Urinary bladder (tissue), 4 donors: ENCODE measurements around the gene CYP11A1. TPM values are rescaled to one million over a fixed set of nuclear protein-coding genes. Genes with fewer than 3 reads are reported as not detected.

Experiments used
- DNase-seq: peaks from one replicate; pipeline ENCODE4 v3.0.0-alpha.2; 2015; ENCODE audit errors: extremely low spot score
- H3K27ac ChIP-seq: one replicate; pipeline ENCODE4 v1.5.1; 2013; ENCODE audit warnings: low read depth, mild to moderate bottlenecking, moderate library complexity
- H3K36me3 ChIP-seq: one replicate; pipeline ENCODE4 v1.6.1; 2013; ENCODE audit warnings: mild to moderate bottlenecking, moderate library complexity; ENCODE audit not compliant: insufficient read depth
- H3K4me1 ChIP-seq: one replicate; pipeline ENCODE4 v1.6.1; 2013; ENCODE audit warnings: mild to moderate bottlenecking, moderate library complexity; ENCODE audit not compliant: insufficient read depth
- H3K4me3 ChIP-seq: one replicate; pipeline ENCODE4 v1.5.1; 2013; ENCODE audit warnings: low read depth, low read length
- WGBS: extraction: QIAGEN DNeasy Blood & Tissue Kit; methylation state at CpG from one replicate; pipeline ENCODE4 v1.1.7; 2013; 5-methylcytosine and 5-hydroxymethylcytosine counted together
- polyA plus RNA-seq: library from polyadenylated mRNA; stranded (reverse); fragments of 200-250 nt; gene quantifications from one replicate; pipeline ENCODE4 v1.2.3, GENCODE V29; 2013
- total RNA-seq: library from RNA; depleted of rRNA; stranded (reverse); fragments of >200 nt; gene quantifications from one replicate; pipeline ENCODE4 v1.2.3, GENCODE V29; 2014
- donor health status: healthy with polysubstance abuse.
- donor health status: healthy.

CYP11A1 gene
- total and polyA plus RNA-seq, 2 donors, result 0.21 to 0.38 TPM

DNA sequence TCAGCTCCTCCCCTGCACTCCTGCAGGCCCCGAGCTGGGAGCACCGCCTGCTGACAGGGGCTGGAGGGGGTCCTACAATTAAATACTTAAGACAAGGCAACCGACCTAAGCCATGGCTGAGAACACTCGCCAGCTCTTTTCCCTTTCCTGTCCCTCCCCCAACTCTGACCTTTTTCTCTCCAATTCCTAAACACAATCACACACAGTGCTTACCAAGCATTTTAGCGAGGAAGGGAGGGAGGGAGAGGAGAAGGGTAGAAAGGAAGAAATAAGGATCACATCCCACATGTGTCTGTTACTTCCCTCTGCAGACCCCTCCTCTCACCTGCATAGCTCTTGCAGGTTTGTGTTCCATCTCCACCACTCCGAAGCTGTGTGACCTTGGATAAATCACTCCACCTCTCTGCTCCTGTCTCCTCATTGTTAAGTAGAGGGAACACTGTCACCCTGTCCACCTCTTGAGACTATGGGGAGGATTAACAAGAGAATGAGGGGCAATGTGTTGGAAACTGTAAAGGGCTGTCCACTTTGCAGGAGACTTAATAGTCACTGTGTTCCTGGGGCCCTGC, 63.6 kb downstream of the CYP11A1 start:
- DNase-seq, result no peak
- H3K36me3 ChIP-seq, result no peaks in the 10 kb centered on the region
- no peak overlapping the region for H3K4me3 ChIP-seq
- no peaks in the 10 kb centered on the region for H3K4me1 ChIP-seq
- no peak overlapping the region for H3K27ac ChIP-seq
- WGBS, result 44% methylated on average over 6 of the region's 6 CpGs

DNA sequence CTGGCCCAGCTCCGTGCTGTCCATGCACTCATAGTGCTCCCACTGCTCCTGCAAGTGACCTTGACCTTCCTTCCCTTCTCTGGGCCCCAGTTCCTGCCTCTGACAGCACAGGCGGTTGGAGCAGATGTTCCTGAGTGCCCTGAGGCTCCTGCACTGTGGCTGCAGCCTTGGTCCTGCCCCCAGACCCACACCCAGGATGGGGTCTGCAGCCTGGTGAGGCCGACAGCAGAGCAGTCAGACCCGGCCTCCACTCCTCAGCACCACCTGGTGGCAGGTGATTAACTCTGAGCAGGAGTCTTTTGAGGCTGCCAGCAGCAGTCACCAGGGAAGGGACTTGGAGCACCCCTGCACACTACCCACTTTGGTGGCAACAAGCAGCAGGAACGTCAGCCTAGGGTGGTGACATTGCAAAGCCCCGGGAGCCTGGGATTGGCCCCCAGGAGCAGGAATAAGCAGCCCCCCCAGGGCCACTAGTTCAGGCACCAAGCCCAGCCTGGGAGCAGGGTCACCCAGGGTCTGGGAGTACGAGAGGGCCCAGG, 64.6 kb downstream of the CYP11A1 start:
- Histone ChIP-seq H3K4me3 (no peak overlapping the region), H3K4me1 (no peaks in the 10 kb centered on the region), H3K27ac (no peak overlapping the region), H3K36me3 (no peaks in the 10 kb centered on the region)
- no peak for DNase-seq
- 31% methylated on average over 7 of the region's 7 CpGs for WGBS

DNA sequence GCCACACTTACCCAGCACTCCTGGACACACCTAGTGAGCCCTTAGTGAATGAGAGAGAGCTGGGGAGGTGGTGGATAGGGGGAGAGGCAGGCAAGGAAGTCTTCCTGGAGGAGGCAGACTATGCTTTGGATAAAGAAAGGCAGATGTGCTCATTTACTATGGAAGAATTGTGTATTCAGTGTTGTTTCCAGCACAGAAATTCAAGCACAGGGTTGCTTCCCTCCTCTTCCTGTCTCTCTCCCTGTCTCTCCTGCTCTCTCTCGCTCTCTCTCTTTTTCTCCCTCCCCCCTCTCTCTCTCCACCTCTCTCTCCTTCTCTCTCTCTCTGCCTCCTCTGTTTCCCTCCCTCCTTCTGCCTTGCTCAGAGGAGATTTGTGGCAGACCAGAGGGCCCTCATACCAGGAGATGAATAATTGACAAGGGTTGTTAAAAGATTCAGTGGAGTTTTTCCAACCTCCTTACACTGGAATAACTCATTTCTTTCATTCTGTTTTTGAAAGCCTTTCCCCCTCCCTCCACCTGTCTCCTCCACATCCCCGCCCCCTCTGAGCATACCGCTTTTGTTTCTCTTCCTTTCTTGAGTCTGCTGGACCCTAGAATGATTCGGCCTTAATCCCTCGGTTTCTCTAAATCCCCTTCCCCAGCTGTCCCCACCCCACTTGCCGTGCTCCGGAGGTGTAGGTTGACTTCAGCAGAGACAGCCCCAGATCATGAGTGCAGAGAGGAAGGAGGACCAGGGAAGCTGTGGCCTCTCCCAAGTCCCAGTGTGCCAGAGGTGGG, 65.7 kb downstream of the CYP11A1 start:
- no peak overlapping the region for H3K4me3 ChIP-seq
- no peak for DNase-seq
- H3K36me3 ChIP-seq, result no peaks in the 10 kb centered on the region
- no peak overlapping the region for H3K27ac ChIP-seq
- no peaks in the 10 kb centered on the region for H3K4me1 ChIP-seq
- 51% methylated on average over 7 of the region's 7 CpGs for WGBS

GRCh38 chr15:74300057-74300795, 67.2 kb downstream of the CYP11A1 start:
- no peak overlapping the region for H3K27ac ChIP-seq
- no peak overlapping the region for H3K4me3 ChIP-seq
- WGBS, result 49% methylated on average over 26 of the region's 26 CpGs
- no peaks in the 10 kb centered on the region for H3K4me1 ChIP-seq
- DNase-seq, result no peak
- no peaks in the 10 kb centered on the region for H3K36me3 ChIP-seq

DNA sequence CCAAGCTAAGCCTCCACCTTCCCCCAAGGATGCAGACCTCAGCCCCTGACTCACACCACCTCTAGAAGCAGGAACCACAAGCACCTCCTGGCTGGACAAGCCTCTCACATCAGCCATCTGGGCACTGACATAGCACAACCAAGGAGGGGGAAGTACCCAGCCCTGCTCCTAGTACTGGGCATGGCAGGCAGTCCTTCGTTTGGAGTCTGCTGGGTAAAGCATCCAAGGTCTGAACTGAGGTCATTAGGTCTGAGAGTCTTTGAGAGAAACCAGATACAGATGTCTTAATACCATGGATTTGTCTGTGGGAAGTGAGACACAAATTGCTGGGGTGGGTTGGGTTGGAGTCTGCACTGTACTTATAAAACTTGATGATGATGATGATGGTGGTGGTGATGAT, 69.6 kb downstream of the CYP11A1 start:
- Histone ChIP-seq H3K36me3 (no peaks in the 10 kb centered on the region), H3K4me1 (no peaks in the 10 kb centered on the region), H3K4me3 (no peak overlapping the region), H3K27ac (no peak overlapping the region)
- 14% methylated on average over 1 of the region's 1 CpG for WGBS
- DNase-seq, result no peak

- no peak overlapping the region for H3K27ac ChIP-seq
- no peak overlapping the region for H3K4me3 ChIP-seq
- no peaks in the 10 kb centered on the region for H3K36me3 ChIP-seq
- H3K4me1 ChIP-seq, result no peaks in the 10 kb centered on the region
- WGBS, result 67% methylated on average over 6 of the region's 6 CpGs
- DNase-seq, result no peak
These were observed 71.6 kb downstream of the CYP11A1 start for GRCh38 chr15:74295800-74296199.

DNA sequence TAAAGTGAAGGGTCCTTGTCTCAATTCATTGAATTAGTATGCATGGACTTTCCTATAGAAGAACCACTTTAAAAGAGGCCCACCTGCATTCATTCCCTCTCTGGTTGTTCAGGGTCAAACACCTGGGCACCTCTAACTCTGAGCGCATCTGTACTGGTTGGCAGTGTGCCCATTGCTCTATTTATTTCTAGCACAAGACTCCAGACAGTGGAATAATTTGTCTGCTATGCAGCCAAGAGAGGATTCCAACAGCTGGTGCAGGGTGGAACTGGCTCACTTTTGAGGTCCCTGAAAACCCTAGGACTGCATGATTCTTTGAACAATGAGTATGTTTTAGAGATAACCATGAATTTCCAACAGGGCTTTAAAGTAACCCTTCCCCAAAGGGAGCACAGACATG, 73.4 kb downstream of the CYP11A1 start:
- WGBS, result 64% methylated on average over 1 of the region's 1 CpG
- Histone ChIP-seq H3K4me3 (no peak overlapping the region), H3K27ac (no peak overlapping the region), H3K4me1 (no peaks in the 10 kb centered on the region), H3K36me3 (no peaks in the 10 kb centered on the region)
- DNase-seq, result no peak

DNA sequence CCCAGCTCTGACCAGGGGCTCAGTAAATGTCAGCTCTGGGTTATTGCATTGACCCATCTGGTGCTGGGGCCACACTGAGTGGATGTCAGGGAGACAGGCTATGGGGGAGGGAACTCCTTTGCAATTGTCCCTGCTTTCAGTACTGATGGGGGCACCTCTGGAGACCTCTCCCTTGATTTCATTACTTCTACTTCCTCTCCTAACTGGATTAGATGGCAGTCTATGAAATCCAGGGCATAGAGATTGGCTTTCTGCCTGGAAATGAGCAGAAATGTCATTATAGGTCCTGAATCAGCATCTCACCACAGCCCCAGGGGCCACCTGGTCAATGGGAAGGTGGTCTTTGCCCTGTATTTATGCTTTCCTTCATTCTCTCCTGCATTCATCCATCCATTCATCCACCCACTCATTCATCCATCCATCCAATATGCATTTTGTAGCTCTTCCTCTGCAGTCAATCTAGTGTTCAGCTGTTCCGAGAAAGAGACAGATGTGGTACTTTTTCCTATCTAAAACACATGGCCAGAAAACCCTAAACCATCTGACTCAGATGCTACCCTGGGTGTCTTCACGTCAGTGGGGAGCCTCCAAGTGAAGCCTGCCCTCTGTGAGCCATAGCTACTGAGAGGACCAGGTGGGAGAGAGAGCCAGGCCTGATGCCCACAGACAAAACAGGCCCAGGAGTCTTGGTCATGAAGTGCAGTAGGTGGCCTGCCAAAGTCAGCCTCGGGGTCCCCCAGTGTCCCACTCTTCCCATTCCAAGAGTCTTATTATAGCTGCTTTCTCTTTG, 74.2 kb downstream of the CYP11A1 start:
- 73% methylated on average over 3 of the region's 3 CpGs for WGBS
- Histone ChIP-seq H3K4me1 (no peaks in the 10 kb centered on the region), H3K27ac (no peak overlapping the region), H3K36me3 (no peaks in the 10 kb centered on the region), H3K4me3 (no peak overlapping the region)
- DNase-seq, result no peak

DNA sequence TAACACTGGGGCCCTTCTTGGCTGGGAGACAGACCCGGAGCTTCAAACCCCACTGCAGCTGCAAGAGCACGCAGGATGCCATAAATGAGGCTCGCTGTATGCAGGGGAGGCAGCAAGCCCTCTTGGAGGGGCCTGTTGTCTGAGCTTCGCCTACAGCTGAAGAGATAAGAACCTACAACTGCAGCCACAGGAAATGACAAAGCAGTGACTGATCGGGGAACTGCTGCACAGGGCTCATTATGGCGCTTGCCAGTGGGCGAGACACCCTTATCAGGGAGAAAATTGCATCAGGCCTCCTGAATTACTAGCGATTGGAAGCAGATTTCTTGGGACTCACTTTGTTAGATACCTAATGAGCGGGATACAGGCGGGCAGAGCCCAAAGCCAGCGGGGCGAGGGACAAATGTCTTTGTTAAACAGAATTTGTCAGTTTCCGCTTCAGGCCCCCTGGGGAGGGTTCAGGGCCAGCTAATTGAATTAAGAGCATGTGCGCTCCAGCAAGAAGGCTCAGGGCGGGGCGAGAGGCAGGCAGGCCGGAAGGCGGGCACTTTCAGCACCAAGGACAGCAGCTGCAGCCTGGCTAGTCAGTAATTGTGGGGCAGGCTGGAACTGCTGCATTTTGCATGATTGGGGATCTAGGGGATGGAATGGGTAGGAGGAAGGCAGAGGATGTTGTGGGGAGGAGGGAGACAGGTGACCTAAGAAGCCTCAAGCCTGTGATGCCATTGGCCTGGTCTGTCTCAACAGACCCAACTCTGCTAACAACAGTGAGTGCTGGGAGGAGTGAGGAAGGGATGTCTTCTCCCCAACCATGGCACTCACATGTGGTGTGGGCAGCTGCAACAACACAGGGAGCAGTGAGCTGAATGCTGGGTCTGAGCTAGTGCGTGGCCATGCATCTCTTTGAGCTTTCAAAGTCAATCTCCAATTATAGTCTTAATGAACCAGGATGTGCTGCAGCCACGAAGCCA, 76.1 kb downstream of the CYP11A1 start:
- Histone ChIP-seq H3K4me1 (no peaks in the 10 kb centered on the region), H3K36me3 (no peaks in the 10 kb centered on the region), H3K27ac (no peak overlapping the region), H3K4me3 (no peak overlapping the region)
- 7% methylated on average over 20 of the region's 20 CpGs for WGBS
- DNase-seq, result peak; percentile 58

- H3K4me3 ChIP-seq, result no peak overlapping the region
- H3K36me3 ChIP-seq, result no peaks in the 10 kb centered on the region
- DNase-seq, result no peak
- H3K4me1 ChIP-seq, result no peaks in the 10 kb centered on the region
- H3K27ac ChIP-seq, result no peak overlapping the region
These were observed 76.8 kb downstream of the CYP11A1 start for GRCh38 chr15:74290645-74291044.

DNA sequence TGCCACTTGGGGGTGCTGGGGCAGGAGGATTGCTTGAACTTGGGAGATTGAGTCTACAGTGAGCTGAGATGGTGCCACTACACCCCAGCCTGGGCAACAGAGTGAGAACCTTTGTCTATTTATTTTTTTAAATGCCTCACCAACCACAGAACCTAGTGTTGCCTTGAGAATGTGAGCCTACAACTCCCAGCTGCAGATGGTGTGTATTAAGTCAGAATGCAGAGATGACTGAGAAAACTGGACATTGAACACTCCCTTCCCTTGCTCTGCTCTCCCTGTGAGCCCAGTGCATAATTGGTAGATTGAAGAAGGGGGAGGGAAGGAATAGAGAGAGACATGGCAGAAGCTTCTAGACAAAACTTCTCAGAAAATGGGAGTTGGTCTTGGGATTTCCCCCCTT, 77.8 kb downstream of the CYP11A1 start:
- no peaks in the 10 kb centered on the region for H3K4me1 ChIP-seq
- H3K36me3 ChIP-seq, result no peaks in the 10 kb centered on the region
- DNase-seq, result no peak
- H3K27ac ChIP-seq, result no peak overlapping the region
- H3K4me3 ChIP-seq, result no peak overlapping the region
